A549 (cell line): Measurements from ENCODE around the gene ANKRD55. TPM values are rescaled to one million over a fixed set of nuclear protein-coding genes. Genes with fewer than 3 reads are reported as not detected.

Experiments
- ATAC-seq, 2 experiments: fragments of 200-7000 bp in 1 of 2; fragments of >200 bp in 1 of 2; cut with Nextera tagmentation in 1 of 2; cut with Tn5 transposase in 1 of 2; 3 replicates each; pipeline versions ENCODE4 v1.8.0 to v1.9.1; 2018 to 2020; ENCODE audit warnings: mild to moderate bottlenecking in 1 of 2, moderate library complexity in 1 of 2
- CTCF ChIA-PET: fragments of 300-600 bp; sonication (Branson Sonifier 250); formaldehyde crosslinking; extraction: SDS; loops from one replicate; lab custom pipeline; 2021; ENCODE audit warnings: antibody characterized with exemption, inconsistent platforms; lab: Yijun Ruan, JAX
- POLR2A ChIA-PET: fragments of 350-600 bp; formaldehyde crosslinking; extraction: SDS; loops from one replicate; lab custom pipeline; 2021; ENCODE audit warnings: antibody characterized with exemption, inconsistent platforms; lab: Yijun Ruan, JAX
- DNase-seq, 2 experiments: peaks; one replicate each; pipeline versions ENCODE4 v3.0.0 to v3.0.0-alpha.2; 2011 to 2016; ENCODE audit warnings: low read depth in 1 of 2, low spot score in 1 of 2
- FAIRE-seq: peaks from 2 replicates; lab custom pipeline; 2011; peaks lifted over from hg19 to GRCh38; lab: Jason Lieb, UNC
- H3K27ac ChIP-seq, 2 experiments: fragments of >200 bp; sonication (Bioruptor Twin); formaldehyde crosslinking; 3 replicates each; pipeline ENCODE4 v1.5.1; 2016 to 2017
- H3K4me1 ChIP-seq: fragments of >200 bp; sonication (Bioruptor Twin); formaldehyde crosslinking; 3 replicates; pipeline ENCODE4 v1.6.1; 2016
- H3K4me2 ChIP-seq: fragments of >200 bp; sonication (Bioruptor Twin); formaldehyde crosslinking; 3 replicates; pipeline ENCODE4 v1.6.1; 2016
- H3K4me3 ChIP-seq: fragments of >200 bp; sonication (Bioruptor Twin); formaldehyde crosslinking; 3 replicates; pipeline ENCODE4 v1.5.1; 2016
- H3K9me3 ChIP-seq: fragments of >200 bp; sonication (Bioruptor Twin); formaldehyde crosslinking; 3 replicates; pipeline ENCODE4 v1.6.1; 2016
- CBX2 ChIP-seq: fragments of 200-600 bp; sonication (generic); IDR thresholded peaks from 2 replicates; pipeline ENCODE4 v1.6.1; 2016; ENCODE audit warnings: low read depth, mild to moderate bottlenecking, borderline replicate concordance
- CHD2 ChIP-seq: fragments of 150-350 bp; IDR thresholded peaks from 2 replicates; pipeline ENCODE4 v1.6.1; 2014; ENCODE audit warnings: low read length; ENCODE audit not compliant: partially characterized antibody
- EHF ChIP-seq: fragments of 250-450 bp; sonication (Bioruptor Pico); IDR thresholded peaks from 2 replicates; pipeline ENCODE4 v1.5.0; 2020; ENCODE audit warnings: mild to moderate bottlenecking
- FOSL2 ChIP-seq, 2 experiments: fragments of 450-650 bp in 1 of 2; fragments of >200 bp in 1 of 2; sonication (Bioruptor Twin) in 1 of 2; formaldehyde crosslinking; IDR thresholded peaks; 2 replicates each; pipeline versions ENCODE4 v1.5.0 to v1.6.1; 2016 to 2020; ENCODE audit warnings: mild to moderate bottlenecking in 1 of 2, moderate library complexity in 1 of 2
- GATA3 ChIP-seq: IDR thresholded peaks from 2 replicates; pipeline ENCODE4 v1.6.1; 2012; ENCODE audit warnings: borderline replicate concordance
- HEYL ChIP-seq: fragments of 250-450 bp; sonication (Bioruptor Pico); IDR thresholded peaks from 2 replicates; pipeline ENCODE4 v1.8.0; 2021; ENCODE audit warnings: mild to moderate bottlenecking, moderate library complexity
- HOXB5 ChIP-seq: fragments of 250-450 bp; sonication (Bioruptor Pico); IDR thresholded peaks from 2 replicates; pipeline ENCODE4 v1.5.0; 2020; ENCODE audit warnings: mild to moderate bottlenecking, moderate library complexity
- JUNB ChIP-seq: fragments of >200 bp; sonication (Bioruptor Twin); formaldehyde crosslinking; IDR thresholded peaks from 2 replicates; pipeline ENCODE4 v1.6.1; 2016
- KDM5A ChIP-seq: fragments of 200-600 bp; sonication (generic); IDR thresholded peaks from 2 replicates; pipeline ENCODE4 v1.6.1; 2016; ENCODE audit warnings: antibody characterized with exemption, mild to moderate bottlenecking
- NPAS2 ChIP-seq: fragments of 250-450 bp; sonication (Bioruptor Pico); IDR thresholded peaks from 2 replicates; pipeline ENCODE4 v1.8.0; 2022; ENCODE audit warnings: mild to moderate bottlenecking, moderate library complexity, borderline replicate concordance
- PHF8 ChIP-seq: fragments of 200-600 bp; sonication (generic); IDR thresholded peaks from 2 replicates; pipeline ENCODE4 v1.6.1; 2016; ENCODE audit warnings: low read depth, mild to moderate bottlenecking, antibody characterized with exemption, moderate library complexity, borderline replicate concordance
- POLR2A ChIP-seq: IDR thresholded peaks from 2 replicates; pipeline ENCODE4 v1.6.1; 2012; ENCODE audit warnings: mild to moderate bottlenecking, low read length
- POLR2AphosphoS2 ChIP-seq: conservative IDR thresholded peaks from 2 replicates; pipeline ENCODE4 v1.6.1; 2012; ENCODE audit warnings: low read length, improper control_type of control experiment, inconsistent platforms
- SMC3 ChIP-seq: fragments of >200 bp; sonication (Bioruptor Twin); formaldehyde crosslinking; IDR thresholded peaks from 3 replicates; pipeline ENCODE4 v1.6.1; 2018; ENCODE audit warnings: inconsistent platforms
- SREBF2 ChIP-seq: fragments of 450-650 bp; IDR thresholded peaks from 2 replicates; pipeline ENCODE4 v1.6.1; 2014; ENCODE audit warnings: mild to moderate bottlenecking, moderate library complexity
- ZC3H11A ChIP-seq: fragments of 450-650 bp; IDR thresholded peaks from 2 replicates; pipeline ENCODE4 v1.6.1; 2014; ENCODE audit warnings: antibody characterized with exemption, mild to moderate bottlenecking
- WGBS: methylation state at CpG from one replicate; pipeline ENCODE4 v1.1.6; 2017; ENCODE audit errors: missing lambda C conversion rate; 5-methylcytosine and 5-hydroxymethylcytosine counted together
- polyA plus RNA-seq, 4 experiments: library from polyadenylated mRNA; depleted of rRNA in 3 of 4; stranded (reverse); fragments of >200 nt; fragmentation: RNase III in 1 of 4; extraction: RNeasy Plus Mini Kit Qiagen cat#74134 plus additional on column Dnase treatment in 1 of 4; gene quantifications; 2 replicates in 3 of 4; 3 replicates in 1 of 4; pipeline ENCODE4 v1.2.3, GENCODE V29; 2011 to 2017
- TF ChIP-seq, protein P1 (sequence below): IDR thresholded peaks from 2 replicates; pipeline ENCODE4 v1.6.1; 2012
- TF ChIP-seq, protein P2 (sequence below): fragments of 450-650 bp; IDR thresholded peaks from 2 replicates; pipeline ENCODE4 v1.6.1; 2014; ENCODE audit warnings: antibody characterized with exemption
- TF ChIP-seq, protein P3 (sequence below): IDR thresholded peaks from 2 replicates; pipeline ENCODE4 v1.6.1; 2012
- TF ChIP-seq, protein P4 (sequence below): fragments of 200-600 bp; sonication (generic); IDR thresholded peaks from 2 replicates; pipeline ENCODE4 v1.6.1; 2016; ENCODE audit warnings: antibody characterized with exemption, mild to moderate bottlenecking, moderate library complexity
- TF ChIP-seq, protein P5 (sequence below): fragments of 250-450 bp; sonication (Bioruptor Pico); IDR thresholded peaks from 2 replicates; pipeline ENCODE4 v1.5.0; 2020; ENCODE audit warnings: low read depth, mild to moderate bottlenecking, moderate library complexity
- TF ChIP-seq, protein P6 (sequence below): IDR thresholded peaks from 2 replicates; pipeline ENCODE4 v1.6.1; 2012; ENCODE audit warnings: low read depth, borderline replicate concordance

The ANKRD55 gene
- polyA plus RNA-seq, 2 of the 4 experiments (the other 2 are of a cell fraction): 0.10 to 0.30 TPM

DNA sequence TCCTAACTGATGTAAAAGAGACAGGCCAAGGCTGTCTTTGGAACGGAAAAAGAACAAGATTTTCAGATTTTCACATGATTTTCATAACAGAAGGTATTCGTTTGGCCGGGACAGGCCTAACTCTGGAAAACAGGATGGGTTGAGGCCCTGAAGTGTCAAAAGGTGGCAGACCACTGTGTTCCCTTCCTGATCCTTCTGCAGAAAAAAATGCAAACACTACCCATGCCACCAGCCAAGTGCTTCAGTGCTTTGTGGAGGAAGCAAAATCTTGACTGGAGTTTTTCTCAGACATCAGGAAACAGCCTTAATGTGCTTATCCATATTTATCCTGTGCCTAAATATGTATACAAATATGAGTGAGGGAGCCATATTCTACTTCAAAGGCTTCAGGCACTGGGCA lies 124.9 kb downstream of the ANKRD55 start:
- DNase-seq (no peak), FAIRE-seq (no peak), ATAC-seq (no peak)
- peak overlapping the region; percentile 37 to 88 for H3K27ac ChIP-seq
- ChIA-PET POLR2A (interaction anchor here (0.6 kb wide), 1 partner anchor 517 kb away, joined by 5 read pairs; no protein-coding TSS in a partner anchor), CTCF (no interaction called here)
- H3K4me3 ChIP-seq: no peak overlapping the region
- no peaks in the 10 kb centered on the region for H3K9me3 ChIP-seq
- TF ChIP-seq PHF8: no peak
- TF ChIP-seq, protein P1, sequence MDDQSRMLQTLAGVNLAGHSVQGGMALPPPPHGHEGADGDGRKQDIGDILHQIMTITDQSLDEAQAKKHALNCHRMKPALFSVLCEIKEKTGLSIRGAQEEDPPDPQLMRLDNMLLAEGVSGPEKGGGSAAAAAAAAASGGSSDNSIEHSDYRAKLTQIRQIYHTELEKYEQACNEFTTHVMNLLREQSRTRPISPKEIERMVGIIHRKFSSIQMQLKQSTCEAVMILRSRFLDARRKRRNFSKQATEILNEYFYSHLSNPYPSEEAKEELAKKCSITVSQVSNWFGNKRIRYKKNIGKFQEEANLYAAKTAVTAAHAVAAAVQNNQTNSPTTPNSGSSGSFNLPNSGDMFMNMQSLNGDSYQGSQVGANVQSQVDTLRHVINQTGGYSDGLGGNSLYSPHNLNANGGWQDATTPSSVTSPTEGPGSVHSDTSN: no peak
- no peak for TF ChIP-seq CHD2
- TF ChIP-seq, protein P2, sequence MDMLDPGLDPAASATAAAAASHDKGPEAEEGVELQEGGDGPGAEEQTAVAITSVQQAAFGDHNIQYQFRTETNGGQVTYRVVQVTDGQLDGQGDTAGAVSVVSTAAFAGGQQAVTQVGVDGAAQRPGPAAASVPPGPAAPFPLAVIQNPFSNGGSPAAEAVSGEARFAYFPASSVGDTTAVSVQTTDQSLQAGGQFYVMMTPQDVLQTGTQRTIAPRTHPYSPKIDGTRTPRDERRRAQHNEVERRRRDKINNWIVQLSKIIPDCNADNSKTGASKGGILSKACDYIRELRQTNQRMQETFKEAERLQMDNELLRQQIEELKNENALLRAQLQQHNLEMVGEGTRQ: no peak
- no peak for TF ChIP-seq CBX2
- no peak for TF ChIP-seq SREBF2
- H3K4me2 ChIP-seq: no peak overlapping the region
- peaks cover 44% of the 10 kb centered on the region for H3K4me1 ChIP-seq
- WGBS: 92% methylated on average over 3 of the region's 3 CpGs

DNA sequence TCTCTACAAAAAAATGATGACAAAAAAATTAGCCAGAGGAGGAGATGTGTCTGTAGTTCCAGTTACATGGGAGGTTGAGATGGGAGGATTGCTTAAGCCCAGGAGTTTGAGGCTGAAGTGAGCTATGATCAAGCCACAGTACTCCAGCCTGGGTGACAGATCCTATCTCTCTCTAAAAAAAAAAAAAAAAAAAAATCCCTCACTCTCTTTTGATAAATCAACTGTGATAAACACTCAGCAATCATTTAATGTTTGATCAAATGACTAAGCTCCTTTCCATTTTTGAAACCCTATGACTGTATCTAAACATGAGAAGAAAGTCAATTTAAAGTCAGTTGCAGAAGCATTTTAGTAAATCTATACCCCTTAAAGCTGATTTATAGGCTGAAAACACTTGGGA lies 126.3 kb downstream of the ANKRD55 start:
- H3K27ac ChIP-seq: peak overlapping the region; percentile 37 to 88; a peak in 5 of 6 replicates
- ATAC-seq (peak in 1 of 2 experiments; percentile 57; a peak in 4 of 6 replicates), DNase-seq (peak in 1 of 2 experiments; percentile 33), FAIRE-seq (no peak)
- no peaks in the 10 kb centered on the region for H3K9me3 ChIP-seq
- peak overlapping the region; percentile 38 for H3K4me2 ChIP-seq
- H3K4me3 ChIP-seq: no peak overlapping the region
- TF ChIP-seq, protein P3, sequence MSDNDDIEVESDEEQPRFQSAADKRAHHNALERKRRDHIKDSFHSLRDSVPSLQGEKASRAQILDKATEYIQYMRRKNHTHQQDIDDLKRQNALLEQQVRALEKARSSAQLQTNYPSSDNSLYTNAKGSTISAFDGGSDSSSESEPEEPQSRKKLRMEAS: no peak
- TF ChIP-seq GATA3: peak; percentile 42; the same call in 1 of the 2 replicates
- TF ChIP-seq JUNB: peak; percentile 32; the same call in 1 of the 2 replicates
- TF ChIP-seq FOSL2 (IDR thresholded peaks at IDR 0.05): peak; percentile 45; the same call in 1 of the 2 replicates
- TF ChIP-seq FOSL2 (CRISPR knock-in tag; IDR thresholded peaks at IDR 0.05): peak; percentile 47
- ChIA-PET POLR2A (interaction anchor here (1.2 to 1.7 kb wide), 3 partner anchors 8 to 112 kb away, joined by 3 to 5 read pairs (median 4); partner anchors contain the start of gene IL6ST), CTCF (interaction anchor here (0.5 kb wide), 1 partner anchor 325 kb away, joined by 3 read pairs; no protein-coding TSS in a partner anchor)
- H3K4me1 ChIP-seq: peaks cover 41% of the 10 kb centered on the region

DNA sequence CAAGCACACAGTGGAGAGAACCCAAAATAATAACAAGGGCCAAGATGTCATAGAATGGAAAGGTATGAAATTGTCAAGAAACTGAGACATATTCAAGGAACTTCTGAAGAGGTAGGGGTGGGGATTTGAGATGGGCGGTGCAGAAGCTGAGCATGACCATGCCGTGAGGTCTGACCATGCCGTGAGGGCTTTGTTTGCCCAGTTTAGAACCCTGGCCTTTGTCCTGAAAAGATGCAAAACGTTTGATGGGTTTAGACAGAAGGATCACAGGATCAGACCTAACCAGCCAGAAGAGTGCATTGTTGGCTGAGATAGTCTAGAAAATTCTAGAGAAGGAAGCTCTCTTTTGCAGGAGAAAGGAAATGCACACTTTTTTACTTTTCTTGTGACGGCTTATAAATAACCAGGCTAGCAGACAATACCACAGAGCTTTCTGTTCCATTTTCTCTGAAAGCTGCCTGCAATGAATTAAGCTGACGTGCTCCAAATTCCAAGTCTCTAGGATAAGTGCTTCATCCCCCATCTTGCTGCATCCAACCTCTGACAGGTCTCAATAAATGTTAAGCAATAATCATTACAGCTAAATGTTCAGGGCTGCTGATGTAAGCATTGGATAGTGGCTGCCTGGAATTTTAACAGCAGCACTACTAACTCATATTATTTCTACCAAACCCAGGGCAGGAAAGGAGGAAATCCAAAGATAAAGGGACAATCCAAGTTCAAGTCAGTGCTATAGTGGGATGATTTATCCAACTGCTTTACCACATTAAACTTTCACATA lies 127.4 kb downstream of the ANKRD55 start:
- Histone ChIP-seq H3K9me3 (no peaks in the 10 kb centered on the region), H3K4me2 (no peak overlapping the region), H3K4me1 (peaks cover 36% of the 10 kb centered on the region), H3K4me3 (no peak overlapping the region), H3K27ac (peak overlapping the region in 1 of 2 experiments; percentile 88; a peak in 4 of 6 replicates)
- ATAC-seq (no peak), FAIRE-seq (no peak), DNase-seq (no peak)
- 73% methylated on average over 6 of the region's 6 CpGs for WGBS
- ChIA-PET POLR2A (no interaction called here), CTCF (interaction anchor here (0.6 to 1.8 kb wide), 5 partner anchors 11 to 757 kb away, joined by 3 to 6 read pairs (median 4); no protein-coding TSS in a partner anchor)
- no peak for TF ChIP-seq KDM5A

DNA sequence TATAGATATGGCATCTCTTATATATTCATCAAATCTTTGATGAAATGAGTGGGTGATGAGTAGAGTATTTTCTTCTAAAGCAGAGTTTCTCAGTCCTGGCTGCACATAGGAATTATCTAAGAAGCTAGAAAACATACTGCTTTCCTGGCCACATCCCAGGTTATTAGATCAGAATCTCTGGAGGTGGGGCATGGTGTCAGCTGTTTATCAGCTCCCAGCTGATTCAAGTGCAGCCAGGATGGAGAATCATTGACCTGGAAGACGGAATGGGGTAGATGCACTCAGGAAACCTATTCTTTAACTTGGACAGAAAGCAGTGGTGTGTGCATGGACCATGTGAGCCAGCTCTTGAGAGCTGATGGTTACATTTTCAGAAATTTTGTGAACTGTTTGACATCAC lies 130.2 kb downstream of the ANKRD55 start:
- ChIA-PET CTCF (interaction anchor here (0.9 to 1.2 kb wide), 3 partner anchors 17 to 173 kb away, joined by 3 to 4 read pairs (median 4); no protein-coding TSS in a partner anchor), POLR2A (interaction anchor here (1.5 kb wide), 1 partner anchor 21 kb away, joined by 3 read pairs; no protein-coding TSS in a partner anchor)
- FAIRE-seq (no peak), ATAC-seq (no peak), DNase-seq (no peak)
- Histone ChIP-seq H3K27ac (peak overlapping the region; percentile 1 to 62; a peak in 3 of 6 replicates), H3K4me1 (peaks cover 54% of the 10 kb centered on the region), H3K4me3 (no peak overlapping the region), H3K4me2 (peak overlapping the region; percentile 8; the same call in 1 of the 3 replicates), H3K9me3 (no peaks in the 10 kb centered on the region)
- WGBS: 32% methylated on average over 1 of the region's 1 CpG
- TF ChIP-seq ZC3H11A (no peak), EHF (CRISPR knock-in tag) (no peak), NPAS2 (CRISPR knock-in tag) (no peak), HEYL (CRISPR knock-in tag) (no peak), POLR2A (no peak), SMC3 (no peak), POLR2AphosphoS2 (no peak), HOXB5 (CRISPR knock-in tag) (no peak)
- TF ChIP-seq, protein P4, sequence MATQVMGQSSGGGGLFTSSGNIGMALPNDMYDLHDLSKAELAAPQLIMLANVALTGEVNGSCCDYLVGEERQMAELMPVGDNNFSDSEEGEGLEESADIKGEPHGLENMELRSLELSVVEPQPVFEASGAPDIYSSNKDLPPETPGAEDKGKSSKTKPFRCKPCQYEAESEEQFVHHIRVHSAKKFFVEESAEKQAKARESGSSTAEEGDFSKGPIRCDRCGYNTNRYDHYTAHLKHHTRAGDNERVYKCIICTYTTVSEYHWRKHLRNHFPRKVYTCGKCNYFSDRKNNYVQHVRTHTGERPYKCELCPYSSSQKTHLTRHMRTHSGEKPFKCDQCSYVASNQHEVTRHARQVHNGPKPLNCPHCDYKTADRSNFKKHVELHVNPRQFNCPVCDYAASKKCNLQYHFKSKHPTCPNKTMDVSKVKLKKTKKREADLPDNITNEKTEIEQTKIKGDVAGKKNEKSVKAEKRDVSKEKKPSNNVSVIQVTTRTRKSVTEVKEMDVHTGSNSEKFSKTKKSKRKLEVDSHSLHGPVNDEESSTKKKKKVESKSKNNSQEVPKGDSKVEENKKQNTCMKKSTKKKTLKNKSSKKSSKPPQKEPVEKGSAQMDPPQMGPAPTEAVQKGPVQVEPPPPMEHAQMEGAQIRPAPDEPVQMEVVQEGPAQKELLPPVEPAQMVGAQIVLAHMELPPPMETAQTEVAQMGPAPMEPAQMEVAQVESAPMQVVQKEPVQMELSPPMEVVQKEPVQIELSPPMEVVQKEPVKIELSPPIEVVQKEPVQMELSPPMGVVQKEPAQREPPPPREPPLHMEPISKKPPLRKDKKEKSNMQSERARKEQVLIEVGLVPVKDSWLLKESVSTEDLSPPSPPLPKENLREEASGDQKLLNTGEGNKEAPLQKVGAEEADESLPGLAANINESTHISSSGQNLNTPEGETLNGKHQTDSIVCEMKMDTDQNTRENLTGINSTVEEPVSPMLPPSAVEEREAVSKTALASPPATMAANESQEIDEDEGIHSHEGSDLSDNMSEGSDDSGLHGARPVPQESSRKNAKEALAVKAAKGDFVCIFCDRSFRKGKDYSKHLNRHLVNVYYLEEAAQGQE: no peak
- TF ChIP-seq, protein P5, sequence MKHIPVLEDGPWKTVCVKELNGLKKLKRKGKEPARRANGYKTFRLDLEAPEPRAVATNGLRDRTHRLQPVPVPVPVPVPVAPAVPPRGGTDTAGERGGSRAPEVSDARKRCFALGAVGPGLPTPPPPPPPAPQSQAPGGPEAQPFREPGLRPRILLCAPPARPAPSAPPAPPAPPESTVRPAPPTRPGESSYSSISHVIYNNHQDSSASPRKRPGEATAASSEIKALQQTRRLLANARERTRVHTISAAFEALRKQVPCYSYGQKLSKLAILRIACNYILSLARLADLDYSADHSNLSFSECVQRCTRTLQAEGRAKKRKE: no peak
- TF ChIP-seq, protein P6, sequence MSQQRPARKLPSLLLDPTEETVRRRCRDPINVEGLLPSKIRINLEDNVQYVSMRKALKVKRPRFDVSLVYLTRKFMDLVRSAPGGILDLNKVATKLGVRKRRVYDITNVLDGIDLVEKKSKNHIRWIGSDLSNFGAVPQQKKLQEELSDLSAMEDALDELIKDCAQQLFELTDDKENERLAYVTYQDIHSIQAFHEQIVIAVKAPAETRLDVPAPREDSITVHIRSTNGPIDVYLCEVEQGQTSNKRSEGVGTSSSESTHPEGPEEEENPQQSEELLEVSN: no peak
